Liver (tissue), 3 donors: ENCODE results near the gene DDX20.

ENCODE experiments used
- CTCF ChIP-seq: fragments of 150-350 bp; IDR thresholded peaks from 2 replicates; pipeline ENCODE4 v1.5.1; 2017; ENCODE audit warnings: improper control_type of control experiment, low read depth, low read length; ENCODE audit not compliant: missing input control
- FOXA1 ChIP-seq: IDR thresholded peaks from 2 replicates; pipeline ENCODE4 v1.6.1; 2016; ENCODE audit warnings: antibody characterized with exemption
- GABPA ChIP-seq, 2 donors: IDR thresholded peaks in 1 of 2; conservative IDR thresholded peaks in 1 of 2; 2 replicates each; pipeline ENCODE4 v1.6.1; 2016; ENCODE audit warnings: antibody characterized with exemption in 2 of 2, mild to moderate bottlenecking in 1 of 2, moderate library complexity in 1 of 2
- RAD21 ChIP-seq, 2 donors: IDR thresholded peaks; 2 replicates each; pipeline ENCODE4 v1.6.1; 2016; ENCODE audit warnings: antibody characterized with exemption in 2 of 2, mild to moderate bottlenecking in 2 of 2
- donor health status: healthy.
- donor health status: healthy.

GRCh38 chr1:111734856-111735255 lies 20.8 kb upstream of the DDX20 start:
- no peak for TF ChIP-seq CTCF
- no peak for TF ChIP-seq GABPA (IDR thresholded peaks at IDR 0.05 in 1 of 2, conservative IDR thresholded peaks at IDR 0.05 in 1 of 2)
- no peak for TF ChIP-seq RAD21 (IDR thresholded peaks at IDR 0.05)
- TF ChIP-seq FOXA1: no peak
